ENCODE data around the gene FADS2. TPM values are rescaled to one million over a fixed set of nuclear protein-coding genes. Genes with fewer than 3 reads are reported as not detected.

FADS2 gene
- total RNA-seq, 4 donors from 2014 or later: 5.4 to 24.8 (median 14.7) TPM

DNA sequence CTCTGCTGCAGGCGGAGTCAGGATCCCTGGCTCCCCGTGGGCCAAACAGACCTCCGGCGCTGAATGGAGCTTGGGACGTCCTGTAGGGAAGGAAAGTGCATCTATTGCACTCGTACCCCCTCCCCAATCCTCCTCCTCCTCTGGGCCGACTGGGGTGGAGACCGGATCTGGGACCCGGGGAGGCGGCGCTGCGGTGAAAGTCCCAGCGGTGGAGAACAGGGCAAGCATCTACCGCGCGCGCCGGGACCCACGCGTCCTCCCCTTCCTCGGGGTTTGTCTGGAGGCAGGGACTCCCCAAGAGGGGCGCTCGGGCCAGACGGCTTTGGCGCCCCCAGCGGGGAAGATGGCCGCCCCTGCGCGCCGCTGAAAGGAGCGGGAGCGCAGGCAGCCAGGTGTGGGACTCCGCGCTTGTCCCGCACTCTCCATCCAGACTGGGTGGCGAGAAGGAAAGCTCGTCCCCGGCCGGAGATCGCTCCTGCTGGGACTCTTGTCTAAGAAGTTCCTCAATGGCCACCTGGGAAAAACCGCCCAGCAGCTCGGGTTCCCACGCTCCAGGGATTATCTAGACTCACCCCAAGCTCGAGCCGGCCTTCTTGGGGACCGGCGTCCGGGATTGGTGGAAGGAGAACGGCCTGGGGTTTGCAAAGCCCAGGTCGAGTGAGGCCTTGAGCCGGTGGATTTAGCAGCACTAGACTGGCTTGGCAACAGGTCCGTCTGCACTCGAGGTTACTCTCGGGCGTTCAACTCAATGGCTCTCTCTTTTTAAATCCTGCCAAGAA is 718 bp downstream of the FADS2 start:
- TF ChIP-seq, protein P1, sequence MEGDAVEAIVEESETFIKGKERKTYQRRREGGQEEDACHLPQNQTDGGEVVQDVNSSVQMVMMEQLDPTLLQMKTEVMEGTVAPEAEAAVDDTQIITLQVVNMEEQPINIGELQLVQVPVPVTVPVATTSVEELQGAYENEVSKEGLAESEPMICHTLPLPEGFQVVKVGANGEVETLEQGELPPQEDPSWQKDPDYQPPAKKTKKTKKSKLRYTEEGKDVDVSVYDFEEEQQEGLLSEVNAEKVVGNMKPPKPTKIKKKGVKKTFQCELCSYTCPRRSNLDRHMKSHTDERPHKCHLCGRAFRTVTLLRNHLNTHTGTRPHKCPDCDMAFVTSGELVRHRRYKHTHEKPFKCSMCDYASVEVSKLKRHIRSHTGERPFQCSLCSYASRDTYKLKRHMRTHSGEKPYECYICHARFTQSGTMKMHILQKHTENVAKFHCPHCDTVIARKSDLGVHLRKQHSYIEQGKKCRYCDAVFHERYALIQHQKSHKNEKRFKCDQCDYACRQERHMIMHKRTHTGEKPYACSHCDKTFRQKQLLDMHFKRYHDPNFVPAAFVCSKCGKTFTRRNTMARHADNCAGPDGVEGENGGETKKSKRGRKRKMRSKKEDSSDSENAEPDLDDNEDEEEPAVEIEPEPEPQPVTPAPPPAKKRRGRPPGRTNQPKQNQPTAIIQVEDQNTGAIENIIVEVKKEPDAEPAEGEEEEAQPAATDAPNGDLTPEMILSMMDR (IDR thresholded peaks at IDR 0.05; ENCODE audit: low read depth): no peak

DNA sequence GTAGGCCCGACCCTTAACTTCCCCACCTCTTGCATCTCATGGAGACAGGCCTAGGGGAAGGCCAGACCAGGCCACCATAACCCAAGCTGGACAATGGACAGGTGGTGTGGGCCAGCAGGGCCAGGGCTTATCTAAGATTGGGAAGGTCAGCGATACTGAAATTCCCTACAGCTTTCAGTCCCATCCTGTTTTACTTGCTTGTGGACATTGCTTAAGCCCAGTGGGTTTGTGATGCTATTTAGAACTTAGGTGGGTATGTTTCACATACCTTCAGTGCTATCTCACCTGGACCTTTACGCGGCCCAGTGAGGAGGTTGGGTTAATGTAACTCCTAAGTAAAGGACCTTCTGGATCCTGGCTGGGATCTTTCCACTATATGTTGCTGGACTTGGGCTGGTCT is 1.7 kb downstream of the FADS2 start:
- TF ChIP-seq, protein P1 (IDR thresholded peaks at IDR 0.05; ENCODE audit: low read depth): no peak

DNA sequence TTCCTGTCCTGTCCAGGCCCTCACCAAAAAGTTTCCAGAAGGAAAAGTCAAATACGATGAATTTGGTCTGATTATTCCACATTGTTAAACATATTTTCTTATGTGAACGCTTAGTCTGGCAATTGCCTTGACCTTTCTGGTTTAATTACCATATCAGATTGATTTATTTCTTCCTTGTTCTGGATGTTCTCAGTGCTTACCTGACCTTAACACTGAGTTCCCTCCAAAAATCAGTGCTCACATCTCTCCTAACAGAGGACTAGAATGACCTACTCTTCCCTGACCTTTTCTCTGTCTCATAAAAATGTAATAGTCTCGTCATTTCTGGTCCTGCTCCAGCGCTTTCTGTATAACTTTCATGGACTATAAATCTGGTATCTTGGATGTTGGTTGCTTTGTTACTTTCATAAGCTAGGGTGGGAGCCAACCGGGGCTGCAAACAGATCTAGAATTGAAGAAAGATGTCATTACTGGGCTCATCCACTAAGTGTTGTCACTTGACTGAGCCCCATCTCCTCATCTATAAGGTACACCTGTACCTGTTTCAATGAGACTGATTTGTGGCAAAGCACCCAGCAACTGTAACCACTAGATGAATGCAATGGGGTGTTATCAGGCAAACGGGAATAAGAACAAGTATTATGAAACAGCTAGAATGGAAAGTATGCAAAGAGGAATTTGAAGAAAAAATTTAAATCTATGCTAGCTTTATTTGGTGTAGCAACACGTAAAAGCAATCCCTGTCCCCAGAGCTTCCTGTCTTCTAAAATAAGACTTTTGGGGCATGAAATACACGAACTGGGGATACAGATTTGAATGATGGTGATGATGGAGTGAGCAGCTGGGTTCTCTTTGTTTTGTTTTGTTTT is 2.4 kb downstream of the FADS2 start:
- TF ChIP-seq, protein P1 (IDR thresholded peaks at IDR 0.05; ENCODE audit: low read depth): no peak

DNA sequence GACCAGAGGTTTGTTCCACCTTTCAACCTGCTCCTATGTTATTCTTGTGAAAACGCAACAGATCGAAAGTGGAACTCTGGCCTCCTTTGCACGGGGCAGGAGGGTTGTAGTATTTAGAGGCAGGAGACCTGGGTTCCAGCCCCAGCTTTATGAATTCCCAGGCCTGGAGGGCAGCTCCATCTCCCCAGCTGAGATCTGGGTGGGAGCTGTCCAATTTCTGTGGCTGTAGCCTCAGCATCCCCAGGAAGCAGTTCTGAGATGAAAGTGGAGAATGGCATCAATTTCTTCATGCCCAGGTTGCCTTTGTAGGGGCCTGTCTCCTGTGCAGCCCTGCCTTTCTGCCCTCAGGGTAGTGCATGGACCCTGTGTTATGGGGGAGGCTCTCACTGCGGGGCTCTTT is 4.1 kb downstream of the FADS2 start:
- TF ChIP-seq, protein P1 (IDR thresholded peaks at IDR 0.05; ENCODE audit: low read depth): no peak

DNA sequence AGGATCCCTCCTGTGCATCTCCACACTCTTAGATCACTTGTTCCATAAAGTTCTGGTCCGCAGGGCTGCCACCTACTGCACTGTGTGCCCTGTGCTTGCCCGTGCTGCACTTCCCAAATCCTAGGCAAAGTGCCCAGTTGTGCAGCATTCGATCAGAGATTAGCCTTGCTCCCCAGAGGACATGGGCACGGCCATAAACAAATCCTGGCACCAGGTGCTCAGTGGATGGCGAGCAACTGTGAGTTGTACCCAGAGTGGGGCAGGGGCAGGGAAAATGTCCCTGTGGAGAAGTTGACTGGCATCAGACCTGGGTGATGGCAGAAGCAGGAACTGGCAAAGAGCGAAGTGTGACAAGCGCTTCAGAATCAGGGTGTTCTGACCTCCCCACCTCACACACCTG is 4.7 kb downstream of the FADS2 start:
- TF ChIP-seq, protein P1 (IDR thresholded peaks at IDR 0.05; ENCODE audit: low read depth): no peak

DNA sequence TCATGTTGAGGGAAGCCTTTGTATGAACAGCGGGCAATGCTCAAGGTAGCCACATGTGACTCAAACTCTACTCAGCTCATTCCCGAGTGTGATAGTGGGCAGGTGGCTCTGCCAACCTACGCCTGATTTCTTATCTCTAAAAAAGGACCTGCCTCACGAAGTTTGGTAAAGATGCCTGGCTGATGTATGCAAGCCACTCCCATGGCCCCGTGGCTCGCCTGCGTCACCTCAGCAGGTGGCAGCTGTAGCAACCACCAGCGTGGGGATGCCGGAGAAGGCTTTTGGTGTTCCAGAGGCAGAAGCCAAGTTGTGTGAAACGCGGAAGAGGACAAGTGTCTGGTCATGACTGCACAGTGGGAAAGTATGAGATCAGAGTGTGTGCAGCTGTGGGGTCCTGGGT is 5.4 kb downstream of the FADS2 start:
- TF ChIP-seq, protein P1 (IDR thresholded peaks at IDR 0.05; ENCODE audit: low read depth): no peak

DNA sequence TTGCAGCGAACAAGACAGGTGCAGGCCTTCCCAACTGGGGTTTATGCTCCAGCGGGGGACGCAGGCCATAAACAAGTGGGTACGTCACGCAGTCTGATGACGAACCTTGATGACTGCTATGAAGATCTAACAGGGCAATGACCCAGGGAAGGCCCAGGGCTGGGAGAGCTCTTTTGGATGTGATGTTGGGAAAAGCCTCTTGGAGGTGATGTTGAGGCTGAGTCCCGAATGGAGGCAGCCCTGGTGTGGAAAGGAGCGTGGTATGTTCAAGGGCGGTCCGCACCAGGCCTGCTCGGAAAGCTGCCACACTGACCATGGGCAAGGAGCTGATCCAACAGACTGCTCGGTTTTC is 5.8 kb downstream of the FADS2 start:
- TF ChIP-seq, protein P1 (IDR thresholded peaks at IDR 0.05; ENCODE audit: low read depth): no peak
